NCI-H524 treated with DMSO at 0.1 percent for 48 hours (cell line): Measurements from ENCODE around the gene RRAS.

ENCODE experiments used
- DNase-seq: peaks from one replicate; lab custom pipeline; 2025; lab: John Stamatoyannopoulos, UW

The RRAS gene

DNA sequence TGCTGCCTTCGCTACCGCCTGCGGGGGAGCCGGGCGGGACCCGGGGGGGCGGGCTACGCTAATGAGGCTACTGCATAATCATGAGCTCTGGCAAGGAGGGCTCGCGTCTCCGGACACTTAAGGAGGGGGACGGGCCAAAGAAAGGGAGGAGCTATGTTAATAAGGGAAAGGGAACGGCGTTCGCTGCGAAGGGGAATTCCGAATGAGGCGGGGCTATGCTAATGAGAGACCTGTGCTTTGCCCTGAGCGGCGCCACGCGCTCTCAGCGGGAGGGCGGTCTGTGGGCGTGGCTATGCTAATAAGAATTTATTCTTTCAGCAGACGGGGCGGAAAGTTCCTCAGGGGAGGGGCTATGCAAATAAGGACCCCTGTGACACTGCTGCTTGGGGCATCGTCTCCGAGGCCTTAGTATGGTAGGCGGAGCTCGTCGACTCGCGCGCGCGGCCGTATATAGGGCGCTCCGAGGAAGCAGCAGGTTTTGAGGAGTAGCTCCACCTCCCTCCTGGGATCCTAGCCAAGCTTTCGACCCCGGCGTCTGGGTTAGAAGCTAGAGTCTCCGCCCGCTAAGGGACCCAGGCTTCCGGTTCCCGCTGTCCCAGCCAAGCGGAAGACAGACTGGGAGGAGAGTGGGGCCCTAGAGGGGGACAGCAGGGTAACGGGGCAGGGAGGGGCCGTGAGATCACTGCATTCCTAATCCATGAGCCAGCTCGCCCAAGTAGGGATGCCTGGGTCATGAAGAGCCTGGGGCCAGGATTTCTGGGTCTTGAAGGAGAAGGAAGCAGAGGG, at the start of gene RRAS:
Gene RRAS, minus strand, starts transcription at position 31 of the 786 bp plus-strand sequence. CDS start 45 bp downstream, outside the sequence.
- DNase-seq, result peak; percentile 100

GRCh38 chr19:49689133-49690078, 49.5 kb upstream of the RRAS start, which contains the start of gene ADM5:
TSS of gene ADM5 (plus strand) at chr19:49689594. CDS start at chr19:49689838, 244 bp downstream.
- DNase-seq, result no peak

- no peak for DNase-seq
Measured at GRCh38 chr19:49688531-49689132, 48.7 kb upstream of the RRAS start.

- DNase-seq, result no peak
Measured at GRCh38 chr19:49687566-49688316, 47.8 kb upstream of the RRAS start.

DNA sequence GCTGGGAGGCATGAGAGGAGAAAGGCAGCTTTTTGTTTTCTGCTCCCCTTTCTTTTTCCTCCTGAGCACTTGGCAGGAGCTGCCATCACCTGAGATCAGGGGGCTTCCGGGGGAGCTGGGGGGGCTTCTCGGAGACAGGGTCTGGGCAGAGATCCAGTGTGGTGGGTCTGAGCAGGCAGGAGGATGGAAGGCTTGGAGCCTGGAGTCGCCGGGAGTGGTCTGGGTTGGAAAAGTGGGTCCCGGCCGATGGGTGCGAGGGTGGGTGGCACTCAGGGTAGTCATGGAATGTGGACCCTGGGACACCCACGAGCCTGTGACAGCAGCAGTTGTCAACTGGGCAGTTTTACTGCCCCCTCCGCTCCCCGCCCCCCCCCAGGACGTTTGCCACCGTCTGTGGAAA, 47.2 kb upstream of the RRAS start:
- no peak for DNase-seq

GRCh38 chr19:49686503-49687088, 46.7 kb upstream of the RRAS start:
- no peak for DNase-seq

DNA sequence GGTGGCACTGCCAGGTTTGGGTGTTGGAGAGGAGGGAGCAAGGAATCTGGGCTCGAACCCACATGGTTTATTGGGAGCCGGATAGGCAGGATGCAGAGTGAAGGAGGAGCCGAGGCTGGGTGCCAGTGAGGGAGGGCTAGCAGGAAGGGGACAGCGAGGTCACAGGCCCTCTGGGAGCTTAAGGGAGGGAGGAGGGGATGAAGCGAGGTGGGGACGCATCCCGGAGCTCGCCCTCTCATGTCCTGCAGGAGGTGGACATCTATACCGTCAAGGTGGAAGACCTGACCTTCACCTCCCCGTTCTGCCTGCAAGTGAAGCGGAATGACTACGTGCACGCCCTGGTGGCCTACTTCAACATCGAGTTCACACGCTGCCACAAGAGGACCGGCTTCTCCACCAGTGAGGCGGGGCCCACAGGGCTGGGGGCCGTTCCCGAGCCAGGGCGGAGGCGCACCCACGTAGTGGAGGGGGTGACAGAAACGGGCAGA, 45.9 kb upstream of the RRAS start:
- DNase-seq, result no peak

GRCh38 chr19:49684983-49685553, 45.1 kb upstream of the RRAS start:
- DNase-seq, result no peak

- DNase-seq, result no peak
Measured at GRCh38 chr19:49684251-49684982, 44.5 kb upstream of the RRAS start.

DNA sequence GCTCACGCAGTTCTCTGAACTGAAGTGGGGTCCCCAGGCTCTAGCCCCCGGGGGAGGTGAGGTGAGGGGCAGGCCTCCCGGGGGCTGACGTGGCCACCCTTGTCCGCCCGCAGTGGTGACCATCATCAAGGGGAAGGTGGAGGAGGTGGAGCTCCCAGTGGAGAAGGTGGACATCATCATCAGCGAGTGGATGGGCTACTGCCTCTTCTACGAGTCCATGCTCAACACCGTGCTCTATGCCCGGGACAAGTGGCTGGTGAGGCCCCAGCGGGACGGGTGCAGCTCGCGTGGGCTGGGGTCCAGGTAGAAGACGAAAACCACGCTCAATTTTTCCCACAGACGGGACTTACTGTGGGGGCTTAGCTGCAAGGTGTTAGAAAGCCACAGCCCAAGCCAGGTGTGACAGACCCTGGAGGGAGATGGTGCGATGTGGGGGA, 43.9 kb upstream of the RRAS start:
- no peak for DNase-seq

DNA sequence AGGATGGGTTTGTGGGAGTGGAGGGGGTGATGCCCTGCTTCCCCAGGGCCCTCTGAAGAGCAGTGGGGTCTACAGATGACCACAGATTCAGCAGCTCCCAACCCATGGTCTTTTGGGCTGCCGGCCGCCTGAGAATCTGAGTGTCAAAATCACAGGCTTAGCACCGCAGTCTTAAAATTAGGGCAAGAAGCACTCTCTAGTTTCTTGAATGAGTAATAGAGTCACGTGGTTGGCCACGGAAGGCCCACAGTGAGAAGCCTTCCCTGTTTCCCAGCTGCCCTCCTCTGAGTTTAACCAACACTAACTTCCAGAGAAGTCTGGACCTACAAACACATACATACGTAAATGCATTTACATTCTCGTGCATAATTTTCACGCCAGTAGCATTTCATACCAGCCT, 42.3 kb upstream of the RRAS start:
- DNase-seq, result no peak

- no peak for DNase-seq
Measured at GRCh38 chr19:49681830-49682229, 41.9 kb upstream of the RRAS start.

GRCh38 chr19:49680421-49681351, 40.7 kb upstream of the RRAS start:
- DNase-seq, result peak; percentile 79

DNA sequence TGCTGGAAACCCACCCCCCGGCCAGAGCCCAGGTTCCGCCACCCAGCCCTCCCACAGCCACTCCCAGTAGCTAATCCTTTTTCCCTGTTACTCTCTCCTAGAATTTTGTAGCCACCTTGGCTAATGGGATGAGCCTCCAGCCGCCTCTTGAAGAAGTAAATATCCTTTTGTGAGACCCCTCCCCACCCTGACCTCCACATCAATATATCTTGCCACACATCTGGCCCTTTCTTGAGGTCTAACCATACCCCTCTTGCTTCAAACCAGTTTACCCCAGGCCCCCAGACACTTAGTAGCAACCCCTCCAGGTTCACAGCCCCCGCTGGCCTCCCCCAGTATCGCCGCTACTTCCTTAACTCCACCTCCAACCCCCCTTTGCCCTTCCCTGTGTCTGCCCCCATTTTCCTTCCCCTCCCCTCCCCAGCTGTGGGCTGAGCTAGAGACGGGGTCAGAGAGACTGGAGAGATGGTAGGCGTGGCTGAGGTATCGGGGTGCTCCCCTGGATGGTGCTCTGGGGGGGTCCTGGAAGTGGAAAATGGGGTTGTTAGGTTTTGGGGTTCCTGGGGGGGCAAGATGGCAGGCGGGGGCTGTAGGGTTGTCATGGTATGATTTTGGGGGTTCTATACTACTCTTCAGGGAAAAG, 39.9 kb upstream of the RRAS start:
- DNase-seq, result peak; percentile 67

- DNase-seq, result peak; percentile 81
Measured at GRCh38 chr19:49678985-49679770, 39.2 kb upstream of the RRAS start.

GRCh38 chr19:49677901-49678674, 38.1 kb upstream of the RRAS start:
- peak; percentile 24 for DNase-seq
